ENCODE measurements around the gene XPR1.
A peak's percentile ranks its signal among the peaks of the same experiment; 100 is the strongest.

XPR1 gene

GRCh38 chr1:180936110-180937011 lies 304.5 kb downstream of the XPR1 start:
- Histone ChIP-seq H3K9me2 (replicated peaks; ENCODE audit: control insufficient read depth, low read length) (no peaks in the 10 kb centered on the region), H3K4me2 (ENCODE audit: low read length) (peak overlapping the region; percentile 19; the same call in 1 of the 2 replicates), H3K9me3 (ENCODE audit: control insufficient read depth, insufficient read depth, low read length) (no peaks in the 10 kb centered on the region), H3K4me1 (ENCODE audit: control insufficient read depth, low read length) (peaks cover 26% of the 10 kb centered on the region), H4K20me1 (ENCODE audit: control insufficient read depth, insufficient read depth, low read depth, low read length) (peaks cover 3% of the 10 kb centered on the region; the same call in 1 of the 2 replicates), H3K27me3 (ENCODE audit: control insufficient read depth, low read length) (peaks cover 13% of the 10 kb centered on the region), H3F3A (ENCODE audit: control insufficient read depth, insufficient read depth) (no peaks in the 10 kb centered on the region), H3K79me2 (ENCODE audit: control insufficient read depth, low read length) (no peaks in the 10 kb centered on the region), H3K27ac (ENCODE audit: low read depth, low read length) (no peak overlapping the region), H3K36me3 (ENCODE audit: control insufficient read depth, low read length) (no peaks in the 10 kb centered on the region), H3K4me3 (ENCODE audit: low read length) (no peak overlapping the region)
- TF ChIP-seq EZH2phosphoT487 (IDR thresholded peaks at IDR 0.05; ENCODE audit: borderline replicate concordance, low read length): no peak
- TF ChIP-seq CTCF (IDR thresholded peaks at IDR 0.05; ENCODE audit: low read depth, low read length, poor library complexity, severe bottlenecking): no peak

DNA sequence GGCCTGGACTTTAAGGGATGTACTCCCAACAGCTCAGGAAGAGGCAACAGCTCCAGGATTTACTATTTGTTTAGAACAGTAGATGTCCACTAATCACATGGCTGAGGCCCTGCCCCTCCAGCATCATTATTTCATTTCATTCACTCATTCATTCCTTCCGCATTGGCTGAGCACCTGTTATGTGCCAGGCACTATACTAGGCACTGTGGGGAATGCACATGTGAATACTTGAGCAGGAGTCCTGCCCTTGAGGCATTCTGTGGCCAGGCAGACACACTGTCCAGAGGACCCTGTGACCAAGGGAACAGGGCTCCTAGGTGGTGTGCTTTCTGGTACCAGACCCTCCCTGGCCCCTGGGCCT lies 305.2 kb downstream of the XPR1 start:
- H3K36me3 ChIP-seq (ENCODE audit: control insufficient read depth, low read length): no peaks in the 10 kb centered on the region
- no peak overlapping the region for H3K27ac ChIP-seq (ENCODE audit: low read depth, low read length)
- H3K79me2 ChIP-seq (ENCODE audit: control insufficient read depth, low read length): no peaks in the 10 kb centered on the region
- peaks cover 3% of the 10 kb centered on the region; the same call in 1 of the 2 replicates for H4K20me1 ChIP-seq (ENCODE audit: control insufficient read depth, insufficient read depth, low read depth, low read length)
- no peaks in the 10 kb centered on the region for H3K9me3 ChIP-seq (ENCODE audit: control insufficient read depth, insufficient read depth, low read length)
- no peaks in the 10 kb centered on the region for H3F3A ChIP-seq (ENCODE audit: control insufficient read depth, insufficient read depth)
- peaks cover 26% of the 10 kb centered on the region for H3K4me1 ChIP-seq (ENCODE audit: control insufficient read depth, low read length)
- no peak for TF ChIP-seq EZH2phosphoT487 (IDR thresholded peaks at IDR 0.05; ENCODE audit: borderline replicate concordance, low read length)
- TF ChIP-seq CTCF (IDR thresholded peaks at IDR 0.05; ENCODE audit: low read depth, low read length, poor library complexity, severe bottlenecking): no peak
- no peak overlapping the region for H3K4me3 ChIP-seq (ENCODE audit: low read length)
- H3K9me2 ChIP-seq (replicated peaks; ENCODE audit: control insufficient read depth, low read length): no peaks in the 10 kb centered on the region
- peaks cover 13% of the 10 kb centered on the region for H3K27me3 ChIP-seq (ENCODE audit: control insufficient read depth, low read length)
- H3K4me2 ChIP-seq (ENCODE audit: low read length): no peak overlapping the region

- peaks cover 13% of the 10 kb centered on the region for H3K27me3 ChIP-seq (ENCODE audit: control insufficient read depth, low read length)
- no peaks in the 10 kb centered on the region for H3K9me3 ChIP-seq (ENCODE audit: control insufficient read depth, insufficient read depth, low read length)
- no peak overlapping the region for H3K27ac ChIP-seq (ENCODE audit: low read depth, low read length)
- no peaks in the 10 kb centered on the region for H3F3A ChIP-seq (ENCODE audit: control insufficient read depth, insufficient read depth)
- H4K20me1 ChIP-seq (ENCODE audit: control insufficient read depth, insufficient read depth, low read depth, low read length): peaks cover 3% of the 10 kb centered on the region; the same call in 1 of the 2 replicates
- H3K79me2 ChIP-seq (ENCODE audit: control insufficient read depth, low read length): no peaks in the 10 kb centered on the region
- H3K9me2 ChIP-seq (replicated peaks; ENCODE audit: control insufficient read depth, low read length): no peaks in the 10 kb centered on the region
- no peak overlapping the region for H3K4me3 ChIP-seq (ENCODE audit: low read length)
- peaks cover 26% of the 10 kb centered on the region for H3K4me1 ChIP-seq (ENCODE audit: control insufficient read depth, low read length)
- H3K4me2 ChIP-seq (ENCODE audit: low read length): no peak overlapping the region
- TF ChIP-seq EZH2phosphoT487 (IDR thresholded peaks at IDR 0.05; ENCODE audit: borderline replicate concordance, low read length): no peak
- no peak for TF ChIP-seq CTCF (IDR thresholded peaks at IDR 0.05; ENCODE audit: low read depth, low read length, poor library complexity, severe bottlenecking)
- no peaks in the 10 kb centered on the region for H3K36me3 ChIP-seq (ENCODE audit: control insufficient read depth, low read length)
These were observed 305.9 kb downstream of the XPR1 start for GRCh38 chr1:180937624-180938225.

Data from DOHH2 (cell line).